Esophagus muscularis mucosa (tissue), 4 donors: ENCODE data around the gene TMEM38B. TPM values are rescaled to one million over a fixed set of nuclear protein-coding genes. Genes with fewer than 3 reads are reported as not detected.

Experiments
- DNase-seq: peaks from one replicate; pipeline ENCODE4 v3.0.0-alpha.2; 2017; ENCODE audit errors: extremely low spot score
- H3K27ac ChIP-seq, 4 donors: fragments of 200-600 bp; sonication (generic); replicated peaks in 1 of 4; 1 replicate in 3 of 4; 2 replicates in 1 of 4; pipeline ENCODE4 v1.5.1; 2016 to 2019; ENCODE audit warnings: mild to moderate bottlenecking in 1 of 4
- H3K27me3 ChIP-seq, 4 donors: fragments of 200-600 bp; sonication (generic); one replicate each; pipeline versions ENCODE4 v1.5.1 to v1.6.0; 2016 to 2019
- H3K36me3 ChIP-seq, 4 donors: fragments of 200-600 bp; sonication (generic); one replicate each; pipeline ENCODE4 v1.5.1; 2016 to 2019
- H3K4me1 ChIP-seq, 4 donors: fragments of 200-600 bp; sonication (generic); one replicate each; pipeline ENCODE4 v1.5.1; 2016 to 2019
- H3K4me3 ChIP-seq, 4 donors: fragments of 200-600 bp; sonication (generic); 1 replicate in 2 of 4; 2 replicates in 2 of 4; pipeline ENCODE4 v1.5.1; 2016 to 2019; ENCODE audit warnings: mild to moderate bottlenecking in 4 of 4, moderate library complexity in 1 of 4
- H3K9me3 ChIP-seq, 4 donors: fragments of 200-600 bp; sonication (generic); 1 replicate in 3 of 4; 2 replicates in 1 of 4; pipeline ENCODE4 v1.5.1; 2016 to 2019
- CTCF ChIP-seq, 3 experiments: fragments of 200-600 bp in 2 of 3; fragments of 450-650 bp in 1 of 3; sonication (generic) in 2 of 3; IDR thresholded peaks; one replicate each; pipeline ENCODE4 v1.5.1; 2017 to 2019; ENCODE audit warnings: antibody characterized with exemption in 3 of 3, mild to moderate bottlenecking in 2 of 3, moderate library complexity in 1 of 3
- EP300 ChIP-seq: sonication (generic); formaldehyde crosslinking; IDR thresholded peaks from one replicate; pipeline ENCODE4 v1.6.1; 2017; ENCODE audit warnings: antibody characterized with exemption
- POLR2A ChIP-seq: fragments of 450-650 bp; IDR thresholded peaks from one replicate; pipeline ENCODE4 v1.6.1; 2017; ENCODE audit warnings: antibody characterized with exemption, moderate library complexity, mild to moderate bottlenecking, low read depth
- POLR2AphosphoS5 ChIP-seq, 2 donors: sonication (generic); formaldehyde crosslinking; IDR thresholded peaks; one replicate each; pipeline ENCODE4 v1.6.1; 2017; ENCODE audit warnings: antibody characterized with exemption in 2 of 2
- WGBS: methylation state at CpG from one replicate; pipeline ENCODE4 v1.1.5; 2018; 5-methylcytosine and 5-hydroxymethylcytosine counted together
- intact Hi-C: fragments of 100-400 bp; cut with DNase I; formaldehyde crosslinking; loops from one replicate; pipeline ENCODE4 v1.15.1; 2023
- total RNA-seq, 4 donors: library from RNA; depleted of rRNA; stranded (reverse); fragments of >200 nt; gene quantifications; one replicate each; pipeline versions ENCODE4 v1.1.0 to v1.2.1, GENCODE V29; 2016

Gene TMEM38B
- total RNA-seq, 4 donors from 2014 or later = 8.0 to 15.1 (median 11.9) TPM

DNA sequence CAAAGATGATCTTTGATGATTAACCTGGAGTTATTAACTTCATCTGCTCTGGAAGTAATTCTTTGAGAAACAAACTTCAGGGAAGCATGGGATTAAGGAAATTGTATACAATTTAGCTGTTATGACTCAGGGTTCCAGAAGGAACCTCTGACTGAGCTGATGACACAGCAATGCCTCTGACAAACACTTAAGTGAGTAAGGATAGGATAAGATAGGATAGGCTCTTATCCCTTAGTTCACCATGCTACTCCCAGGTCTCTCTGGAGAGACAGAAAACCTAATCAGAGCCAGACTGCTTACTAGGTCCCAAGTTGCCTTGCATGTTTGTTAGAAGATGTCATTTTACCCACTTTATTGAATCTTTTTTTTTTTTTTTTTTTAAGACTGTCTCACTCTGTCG, 12.6 kb upstream of the TMEM38B start:
- Histone ChIP-seq H3K27me3 (no peaks in the 10 kb centered on the region), H3K36me3 (no peaks in the 10 kb centered on the region), H3K27ac (no peak overlapping the region), H3K4me1 (no peaks in the 10 kb centered on the region), H3K4me3 (no peak overlapping the region), H3K9me3 (no peaks in the 10 kb centered on the region)
- intact Hi-C loops = no loop called here
- no peak for TF ChIP-seq POLR2AphosphoS5 (IDR thresholded peaks at IDR 0.05)
- TF ChIP-seq CTCF (IDR thresholded peaks at IDR 0.05) = no peak
- no peak for TF ChIP-seq EP300
- TF ChIP-seq POLR2A = no peak
- DNase-seq = no peak
- 83% methylated on average over 1 of the region's 1 CpG for WGBS

DNA sequence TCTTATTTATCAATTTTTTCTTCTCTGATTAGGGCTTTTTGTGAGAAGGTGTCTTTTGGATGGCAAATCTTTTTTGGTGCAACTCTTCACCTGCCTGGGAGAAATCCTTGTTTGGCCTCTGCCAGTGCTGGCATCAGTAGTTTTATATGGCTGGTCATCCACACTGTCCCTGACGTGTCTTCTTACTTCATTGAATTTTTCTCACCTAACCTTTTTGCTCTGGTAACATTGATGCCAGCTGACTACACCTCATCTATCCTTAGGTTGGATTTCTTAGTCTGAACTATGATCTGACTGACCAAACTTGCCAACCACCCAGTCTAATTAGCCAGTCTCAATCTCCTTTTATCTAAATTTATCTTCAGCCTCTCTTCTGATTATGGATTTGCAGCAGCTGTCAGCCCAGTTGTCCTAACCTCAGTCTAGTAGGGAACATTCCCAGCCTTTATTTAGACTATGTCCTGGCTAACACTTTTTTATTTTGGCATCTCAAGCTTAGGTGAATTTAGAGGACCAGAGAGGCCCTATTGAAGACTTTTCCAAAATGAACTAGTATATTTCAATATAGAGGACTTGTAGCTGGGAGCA, 10.6 kb upstream of the TMEM38B start:
- H3K9me3 ChIP-seq = no peaks in the 10 kb centered on the region
- TF ChIP-seq EP300 (no peak), POLR2AphosphoS5 (IDR thresholded peaks at IDR 0.05) (no peak), POLR2A (no peak), CTCF (IDR thresholded peaks at IDR 0.05) (no peak)
- DNase-seq = no peak
- H3K27me3 ChIP-seq = no peaks in the 10 kb centered on the region
- no peaks in the 10 kb centered on the region for H3K36me3 ChIP-seq
- no peak overlapping the region for H3K4me3 ChIP-seq
- WGBS = 81% methylated on average over 1 of the region's 1 CpG
- H3K27ac ChIP-seq = no peak overlapping the region
- intact Hi-C loops = no loop called here
- H3K4me1 ChIP-seq = no peaks in the 10 kb centered on the region

- TF ChIP-seq POLR2AphosphoS5 (IDR thresholded peaks at IDR 0.05) (no peak), POLR2A (no peak), CTCF (IDR thresholded peaks at IDR 0.05) (no peak), EP300 (no peak)
- Histone ChIP-seq H3K4me3 (no peak overlapping the region), H3K27me3 (peaks cover 0 to 10% (median 0%) of the 10 kb centered on the region in 4 donors), H3K27ac (no peak overlapping the region), H3K9me3 (no peaks in the 10 kb centered on the region), H3K36me3 (no peaks in the 10 kb centered on the region), H3K4me1 (no peaks in the 10 kb centered on the region)
- WGBS = 92% methylated on average over 4 of the region's 4 CpGs
- no peak for DNase-seq
- intact Hi-C loops = no loop called here
Measured at GRCh38 chr9:105686936-105687335, 7.4 kb upstream of the TMEM38B start.

- Histone ChIP-seq H3K27me3 (peaks cover 0 to 26% (median 0%) of the 10 kb centered on the region in 4 donors), H3K27ac (no peak overlapping the region), H3K4me3 (no peak overlapping the region), H3K9me3 (no peaks in the 10 kb centered on the region), H3K36me3 (no peaks in the 10 kb centered on the region), H3K4me1 (peaks cover 7 to 16% (median 16%) of the 10 kb centered on the region in 4 donors)
- DNase-seq = no peak
- WGBS = 47% methylated on average over 2 of the region's 2 CpGs
- TF ChIP-seq CTCF (IDR thresholded peaks at IDR 0.05) = peak in 2 of 3 experiments; percentile 15 to 36
- no peak for TF ChIP-seq EP300
- intact Hi-C loops = no loop called here
Measured at GRCh38 chr9:105690742-105691141, 3.6 kb upstream of the TMEM38B start.
